GDM1 (cell line): ENCODE results near the gene CFAP20DC.
"Not testable (repeated sequence)": the region's sequence is repeated elsewhere in the genome, so short reads cannot be mapped to it uniquely, and the experiment has no call there.

Experiments used
- DNase-seq: peaks from one replicate; lab custom pipeline; 2025; lab: John Stamatoyannopoulos, UW

The CFAP20DC gene

DNA sequence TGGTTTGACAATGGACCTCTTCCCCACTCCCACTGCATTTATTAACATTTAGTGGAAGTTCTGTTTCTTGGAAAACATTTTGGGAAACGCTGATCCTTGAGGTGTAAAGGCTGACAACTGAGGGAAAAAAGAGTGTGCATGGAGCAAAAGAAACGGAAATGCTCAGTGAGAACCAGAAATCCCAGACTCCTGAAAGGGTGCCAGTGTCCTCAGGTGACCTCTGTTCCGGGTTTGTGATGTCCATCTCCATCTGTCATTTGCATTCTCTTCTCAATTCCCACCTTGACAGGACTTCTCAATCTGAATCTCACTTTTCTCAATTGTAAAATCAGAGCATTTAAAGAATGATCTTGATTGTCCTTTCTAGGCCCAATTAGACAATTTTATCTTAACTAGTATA lies 312.2 kb downstream of the CFAP20DC start:
- DNase-seq, result no peak

DNA sequence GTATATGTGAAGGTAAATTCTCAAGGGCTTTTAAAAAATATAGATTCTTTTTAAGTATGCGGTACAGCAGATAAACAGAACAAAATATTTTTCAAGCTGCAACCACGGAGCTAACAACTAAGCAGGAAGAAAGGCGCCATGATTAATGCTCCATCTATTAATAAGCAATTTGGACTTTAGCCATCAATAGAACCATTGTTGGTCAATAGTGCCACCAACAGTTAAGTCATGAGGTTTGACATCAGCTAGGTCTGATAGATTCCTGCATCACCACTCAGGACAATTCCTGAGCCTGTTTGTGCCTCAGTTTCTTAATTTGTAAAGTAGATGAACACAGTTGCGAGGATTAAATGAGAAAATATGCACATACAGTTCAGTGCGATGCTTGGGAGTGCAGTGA lies 318.2 kb downstream of the CFAP20DC start:
- DNase-seq, result no peak

DNA sequence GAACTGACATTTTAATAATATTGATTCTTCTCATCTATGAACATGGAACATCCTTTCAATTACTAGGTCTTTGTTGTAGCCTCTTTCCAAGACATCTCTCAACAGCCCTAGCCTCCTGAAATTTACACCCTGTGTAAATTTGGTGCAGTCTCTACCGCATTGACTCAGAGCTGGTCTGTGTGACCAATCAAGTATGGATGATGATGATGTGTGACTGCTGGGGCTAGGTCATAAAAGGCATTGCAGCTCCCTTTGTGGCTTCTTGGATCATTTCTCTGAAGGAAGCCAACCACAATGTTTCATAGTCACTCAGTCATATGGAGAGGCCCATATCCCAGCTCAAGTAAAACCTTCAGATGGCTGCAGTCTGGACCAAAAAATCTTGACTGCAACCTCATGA lies 321.1 kb downstream of the CFAP20DC start:
- no peak for DNase-seq

DNA sequence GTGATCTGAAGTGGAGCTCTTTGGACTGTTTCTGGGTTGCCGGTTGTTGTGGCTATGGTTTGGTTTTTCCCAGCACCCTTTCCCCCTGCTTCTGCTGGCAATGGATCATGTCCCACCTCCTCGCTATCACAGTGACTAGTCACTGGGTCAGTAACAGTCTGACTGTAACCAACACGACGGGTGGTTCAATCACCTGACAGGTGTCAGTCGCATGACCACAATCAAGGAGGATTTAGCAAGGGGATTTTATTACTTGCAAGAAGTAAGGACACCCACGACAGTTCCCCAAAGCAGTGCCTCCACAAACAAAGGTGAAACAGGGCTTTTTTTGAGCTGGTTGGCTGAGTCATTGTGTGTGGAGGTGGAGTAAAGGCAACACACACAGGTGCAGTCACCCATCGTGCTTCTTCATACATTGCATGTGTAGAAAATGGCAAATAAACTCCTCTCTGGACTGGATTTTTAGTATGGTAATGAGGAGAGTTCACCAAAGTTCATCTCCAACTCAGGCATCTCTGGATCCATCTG lies 324.4 kb downstream of the CFAP20DC start:
- no peak for DNase-seq

DNA sequence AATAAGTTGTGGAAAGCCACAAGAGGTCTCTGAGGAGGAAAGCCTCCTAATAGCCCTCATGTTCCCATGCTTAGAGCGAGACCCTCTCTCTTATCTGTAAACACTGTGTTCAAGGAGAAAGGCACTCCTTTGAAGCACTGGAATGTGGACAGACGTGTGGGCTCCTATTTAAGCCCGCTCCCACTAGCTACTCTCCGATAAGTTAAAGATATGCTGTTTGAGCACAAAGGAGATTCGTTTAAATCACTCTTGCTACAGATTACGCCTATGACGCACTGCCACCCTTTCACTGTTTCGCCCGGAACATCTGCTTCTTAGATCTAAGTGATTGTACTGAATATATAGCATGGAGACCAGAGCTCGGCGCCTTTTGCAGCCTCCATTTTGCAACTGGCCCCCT lies 325.5 kb downstream of the CFAP20DC start:
- no peak for DNase-seq

DNA sequence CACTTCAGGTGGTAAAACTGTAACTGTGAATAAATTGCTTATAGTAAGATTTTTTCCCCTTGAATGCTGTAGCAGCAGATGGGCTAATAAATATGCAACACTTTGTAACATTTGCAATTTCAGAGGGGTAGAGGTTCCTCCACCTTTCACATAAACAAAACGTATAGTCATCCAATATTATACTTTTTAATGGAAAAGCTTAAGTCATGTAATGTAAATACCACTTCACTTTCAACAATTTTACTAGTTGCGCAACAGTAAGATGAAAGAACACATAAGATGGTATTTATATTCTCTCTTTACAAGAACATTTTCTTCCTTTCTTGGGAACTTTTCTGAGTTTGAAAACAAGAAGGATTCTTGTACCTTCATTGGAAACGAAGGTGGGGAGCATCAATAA lies 326.7 kb downstream of the CFAP20DC start:
- DNase-seq, result no peak

DNA sequence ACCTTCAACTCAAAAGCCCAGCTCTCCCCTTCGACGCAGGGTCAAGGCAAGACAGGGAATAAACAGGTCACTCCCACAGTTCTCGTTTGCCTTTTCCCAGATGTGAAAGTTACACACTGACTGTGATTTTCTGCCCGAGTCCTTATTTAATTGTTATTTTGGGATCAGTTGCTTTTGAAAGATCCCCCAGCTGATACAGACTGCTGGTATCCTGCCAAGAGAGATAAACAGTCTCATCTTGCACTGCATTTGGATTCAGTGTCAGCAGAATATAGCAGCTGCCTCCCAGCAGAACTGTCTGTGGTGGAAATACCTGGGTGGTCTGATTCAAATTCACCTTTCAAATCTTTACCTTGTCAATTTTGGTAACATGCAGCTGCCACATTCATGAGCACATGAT lies 327.3 kb downstream of the CFAP20DC start:
- DNase-seq, result no peak

DNA sequence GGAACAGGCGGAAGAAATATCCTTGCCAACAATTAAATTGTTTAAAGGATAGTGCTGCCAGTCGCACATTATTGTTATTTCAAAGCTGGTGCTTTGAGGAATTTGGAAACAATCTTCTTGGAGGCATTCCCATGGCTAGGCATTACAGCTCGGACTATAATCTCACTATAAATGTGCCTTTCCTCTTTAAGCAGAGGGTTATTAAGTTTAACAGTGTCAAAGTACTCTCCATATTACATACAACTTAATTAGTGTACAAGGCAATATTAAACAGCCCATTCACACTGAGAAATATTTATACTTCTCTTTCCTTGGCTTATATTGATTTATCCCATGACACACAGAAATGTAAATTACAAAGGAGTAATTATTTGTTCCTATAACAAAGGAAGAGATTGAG lies 329.3 kb downstream of the CFAP20DC start:
- DNase-seq, result no peak

DNA sequence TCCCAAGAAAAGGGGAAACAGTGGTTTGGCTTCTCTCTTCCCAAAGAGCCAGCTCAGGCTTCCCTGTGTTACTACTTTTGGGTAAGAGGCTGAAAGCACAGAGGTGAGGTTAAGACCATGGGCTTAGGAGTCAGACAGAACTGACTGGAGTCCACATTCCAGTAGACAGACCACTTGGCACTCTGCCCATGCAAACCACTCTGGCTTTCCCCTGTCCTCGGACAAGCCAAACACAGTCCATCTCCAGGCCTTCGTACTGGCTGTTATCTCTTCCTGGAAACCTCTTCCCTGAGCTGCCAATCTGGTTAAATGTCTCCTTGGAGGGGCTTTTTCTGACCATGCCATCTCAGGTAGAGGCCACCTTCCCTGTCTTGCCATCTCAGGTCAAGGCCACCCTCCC lies 330.1 kb downstream of the CFAP20DC start:
- no peak for DNase-seq

DNA sequence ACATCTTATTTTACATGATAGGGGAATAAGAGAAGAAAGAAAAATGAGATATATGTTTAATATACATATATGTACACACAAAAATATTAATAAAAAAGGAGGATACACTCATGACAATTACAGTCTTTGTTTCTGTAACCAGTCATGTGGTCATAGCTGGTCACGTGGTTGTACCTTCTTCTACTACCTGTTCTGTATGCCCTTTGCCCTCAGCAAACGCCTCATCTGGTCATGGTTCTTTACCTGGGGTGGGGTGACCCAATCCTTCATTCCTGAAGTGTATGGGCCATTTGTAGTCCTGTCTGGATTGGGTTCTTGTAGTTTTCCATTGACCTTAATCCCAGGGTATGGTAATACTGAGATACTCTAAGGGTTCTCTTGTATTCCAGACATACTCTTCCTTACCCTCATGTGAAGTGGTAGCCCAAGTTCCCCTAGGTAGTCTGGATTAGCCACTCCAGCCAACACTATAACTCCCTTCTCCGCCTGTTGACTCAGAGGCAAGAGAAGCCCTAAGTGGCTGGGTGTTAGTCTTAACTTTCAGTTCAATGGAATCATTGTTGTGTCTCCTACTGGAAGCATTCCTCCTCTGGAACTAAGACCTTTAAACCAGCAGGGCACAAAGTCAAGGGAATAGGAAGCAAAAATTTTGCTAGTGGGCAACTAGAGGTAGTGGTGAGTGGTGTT lies 336.0 kb downstream of the CFAP20DC start:
- DNase-seq, result no peak

DNA sequence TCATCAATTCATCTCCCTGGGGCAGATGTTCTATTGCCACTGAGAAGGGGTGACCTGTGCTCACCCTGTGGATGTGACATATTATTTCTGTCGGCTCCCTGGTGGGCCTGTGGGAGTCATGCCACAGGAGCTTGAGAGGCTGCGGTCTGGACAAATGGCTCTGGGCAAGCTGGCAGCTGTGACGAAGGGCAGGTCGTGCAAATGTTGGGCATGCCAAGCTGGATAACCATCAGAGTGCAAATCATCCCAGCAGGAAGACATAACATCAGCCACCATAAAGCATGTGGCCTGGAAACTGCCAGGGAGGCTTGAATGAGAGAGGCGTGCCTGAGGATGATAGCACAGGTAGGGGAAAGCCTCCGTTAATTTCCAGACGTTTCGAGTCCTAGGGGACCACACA lies 338.0 kb downstream of the CFAP20DC start:
- no peak for DNase-seq

DNA sequence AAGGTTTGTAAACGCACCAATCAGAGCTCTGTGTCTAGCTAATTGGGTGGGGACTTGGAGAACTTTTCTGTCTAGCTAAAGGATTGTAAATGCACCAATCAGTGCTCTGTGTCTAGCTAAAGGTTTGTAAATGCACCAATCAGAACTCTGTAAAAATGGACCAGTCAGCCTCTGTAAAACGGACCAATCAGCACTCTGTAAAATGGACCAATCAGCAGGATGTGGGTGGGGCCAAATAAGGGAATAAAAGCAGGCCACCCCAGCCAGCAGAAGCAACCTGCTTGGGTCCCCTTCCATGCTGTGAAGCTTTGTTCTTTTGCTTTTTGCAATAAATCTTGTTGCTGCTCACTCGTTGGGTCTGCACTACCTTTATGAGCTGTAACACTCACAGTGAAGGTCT lies 340.8 kb downstream of the CFAP20DC start:
- not testable (repeated sequence) for DNase-seq

DNA sequence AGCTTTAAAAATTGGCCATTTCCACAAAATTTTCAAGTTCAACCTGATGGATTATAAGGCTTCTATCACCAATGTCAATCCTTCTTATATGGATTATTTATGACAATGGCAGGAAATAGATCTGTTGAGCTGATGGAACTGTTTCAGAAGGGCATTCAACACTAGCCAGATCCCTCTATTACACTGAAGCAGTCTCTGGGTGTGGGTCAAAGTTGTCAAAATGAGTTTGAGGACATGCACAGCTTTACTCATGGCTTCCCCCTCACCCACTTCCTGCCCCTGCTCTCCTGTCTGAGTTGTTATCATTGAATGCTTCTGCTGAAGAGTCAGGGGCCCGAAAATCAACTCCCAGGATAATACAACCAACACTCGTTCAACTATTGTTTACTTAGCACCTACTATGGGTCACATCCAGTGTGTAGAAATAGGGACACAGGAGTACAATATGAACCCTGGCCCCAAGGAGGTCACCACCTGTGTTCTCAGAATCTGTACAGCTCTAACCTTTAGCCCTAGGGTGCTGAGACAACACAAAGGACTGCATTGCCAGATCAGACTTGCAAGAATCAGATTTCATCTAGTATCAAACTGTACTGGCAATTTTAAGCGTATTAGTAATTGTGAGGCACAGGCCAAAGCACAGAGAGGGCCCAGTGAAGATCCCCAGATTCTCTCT lies 341.6 kb downstream of the CFAP20DC start:
- DNase-seq, result no peak

DNA sequence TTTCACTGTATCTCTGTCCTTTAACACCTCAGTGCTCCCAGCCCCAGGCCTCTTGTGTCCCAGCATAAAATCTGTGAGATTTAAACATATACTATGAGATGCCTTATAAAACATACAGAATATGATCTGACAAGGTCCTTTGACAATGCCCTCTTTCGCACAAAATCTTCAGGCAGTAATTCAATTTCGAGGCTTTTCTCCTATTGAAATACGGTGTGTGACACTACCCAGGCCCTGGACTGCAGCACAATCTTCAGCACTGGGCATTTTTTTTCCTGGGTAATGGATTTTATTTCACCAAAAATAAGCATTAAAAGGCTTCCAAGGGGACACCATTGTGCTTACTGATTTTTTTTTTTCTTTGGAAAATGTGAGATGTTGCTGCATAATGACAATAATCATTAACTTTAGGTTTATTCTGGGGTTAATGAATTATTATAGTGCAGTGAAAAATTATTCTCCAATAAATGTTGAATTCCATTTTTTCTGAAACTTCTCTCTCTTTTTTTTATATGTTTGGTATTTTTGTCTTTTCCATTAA lies 342.4 kb downstream of the CFAP20DC start:
- no peak for DNase-seq

DNA sequence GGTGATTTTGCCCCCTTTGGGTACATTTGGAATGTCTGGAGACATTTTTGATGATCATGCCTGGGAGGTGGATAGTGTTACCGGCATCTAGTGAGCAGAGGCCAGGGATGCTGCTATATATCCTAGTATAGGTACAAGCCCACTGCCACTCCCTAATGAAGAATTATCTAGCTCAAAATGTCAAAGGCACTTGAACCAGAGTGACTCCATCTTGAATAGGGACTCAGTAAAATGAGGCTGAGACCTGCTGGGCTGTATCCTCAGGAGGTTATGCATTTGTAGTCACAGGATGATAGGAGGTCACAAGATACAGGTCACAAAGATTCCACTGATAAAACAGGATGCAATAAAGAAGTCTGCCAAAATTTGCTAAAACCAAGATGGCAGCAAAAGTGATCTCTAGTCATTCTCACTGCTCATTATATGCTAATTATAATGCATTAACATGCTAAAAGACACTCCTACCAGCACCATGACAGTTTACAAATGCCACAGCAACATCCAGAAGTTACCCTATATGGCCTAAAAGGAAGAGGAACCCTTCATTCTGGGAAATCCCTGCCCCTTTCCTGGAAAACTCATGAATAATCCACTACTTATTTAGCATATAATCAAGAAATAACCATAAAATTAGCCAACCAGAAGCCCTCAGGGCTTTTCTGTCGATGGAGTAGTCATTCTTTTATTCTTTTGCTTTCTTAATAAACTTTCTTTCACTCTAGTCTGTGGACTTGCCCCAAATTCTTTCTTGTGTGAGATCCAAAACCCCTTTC lies 343.2 kb downstream of the CFAP20DC start:
- no peak for DNase-seq

DNA sequence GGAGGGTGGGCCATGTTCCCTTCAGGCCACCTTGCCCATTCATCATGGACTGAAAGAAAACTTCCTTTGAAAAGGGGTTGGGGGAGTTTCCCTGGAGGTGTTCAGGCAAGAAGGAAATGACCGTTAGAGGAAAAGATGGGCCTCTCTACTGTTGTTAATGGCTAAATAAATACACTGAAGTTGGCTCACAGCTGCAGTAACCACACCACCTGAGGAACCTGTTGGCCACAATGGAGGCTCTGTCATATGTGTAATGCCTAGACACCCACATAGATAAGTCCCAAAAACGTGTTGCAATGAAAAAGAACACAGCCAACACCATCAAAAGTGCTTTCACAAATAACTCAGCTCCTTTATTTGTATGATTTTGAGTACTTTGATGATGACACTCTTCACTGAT lies 345.1 kb downstream of the CFAP20DC start:
- no peak for DNase-seq

DNA sequence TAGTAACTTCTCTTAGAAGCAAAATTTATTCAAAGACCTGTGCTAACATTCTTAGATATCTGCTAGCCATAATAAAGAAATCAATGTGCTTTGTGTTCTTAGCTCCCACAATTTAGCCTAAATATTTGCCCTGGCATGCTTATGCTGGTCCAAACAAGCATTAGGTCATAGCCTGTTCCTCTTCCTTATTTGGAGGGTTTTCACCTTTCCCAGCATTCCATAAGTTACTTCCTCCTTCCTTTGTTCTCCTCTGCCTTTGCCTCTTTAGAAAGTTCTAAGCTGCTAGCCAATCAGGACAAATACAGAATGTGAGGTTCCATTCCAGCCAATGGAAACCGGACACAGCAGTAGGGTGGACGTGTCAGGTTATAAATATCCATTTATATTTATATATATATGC lies 345.5 kb downstream of the CFAP20DC start:
- not testable (repeated sequence) for DNase-seq

DNA sequence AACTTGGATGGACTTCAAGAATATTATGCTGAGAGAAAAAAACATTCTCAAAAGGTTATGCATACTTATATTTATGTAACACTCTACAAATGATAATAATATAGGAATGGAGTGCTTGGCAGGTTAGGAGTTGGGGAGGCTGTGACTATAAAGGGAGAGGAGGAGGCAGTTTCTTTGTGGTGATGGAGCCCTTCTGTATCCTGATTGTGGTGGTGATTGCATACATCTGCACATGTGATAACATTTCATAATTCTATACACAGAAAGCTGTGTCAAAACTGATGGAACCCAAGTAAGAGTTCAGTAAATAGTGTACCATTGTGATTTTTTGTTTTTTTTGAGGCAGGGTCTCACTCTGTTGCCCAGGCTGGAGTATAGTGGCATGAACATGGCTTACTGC lies 351.6 kb downstream of the CFAP20DC start:
- no peak for DNase-seq

DNA sequence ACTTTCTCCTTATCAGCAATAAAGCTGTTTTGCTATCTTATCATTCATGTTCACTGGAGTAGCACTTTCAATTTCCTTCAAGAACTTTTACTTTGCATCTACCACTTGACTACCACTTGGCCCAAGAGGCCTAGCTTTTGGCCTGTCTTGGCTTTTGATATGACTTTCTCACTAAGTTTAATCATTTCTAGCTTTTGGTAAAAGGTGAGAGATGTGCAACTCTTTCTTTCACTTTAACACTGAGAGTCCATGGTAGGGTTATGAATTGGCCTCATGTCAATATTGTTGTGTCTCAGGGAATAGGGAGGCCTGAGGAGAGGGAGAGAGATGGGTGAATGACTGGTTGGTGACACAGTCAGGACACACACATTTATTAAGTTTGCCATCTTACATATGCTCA lies 352.3 kb downstream of the CFAP20DC start:
- no peak for DNase-seq

DNA sequence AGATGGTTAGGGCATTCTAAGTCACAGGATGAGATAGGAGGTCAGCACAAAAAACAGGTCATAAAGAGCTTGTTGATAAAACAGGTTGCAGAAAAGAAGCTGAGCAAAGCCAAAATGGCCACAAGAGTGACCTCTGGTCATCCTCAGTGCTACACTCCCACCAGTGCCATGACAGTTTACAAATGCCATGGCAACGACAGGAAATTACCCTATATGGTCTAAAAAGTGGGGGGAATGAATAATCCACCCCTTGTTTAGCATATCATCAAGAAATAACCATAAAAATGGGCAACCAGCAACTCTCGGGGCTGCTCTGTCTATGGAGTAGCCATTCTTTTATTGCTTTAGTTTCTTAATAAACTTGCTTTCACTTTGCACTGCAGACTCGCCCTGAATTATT lies 353.0 kb downstream of the CFAP20DC start:
- DNase-seq, result not testable (repeated sequence)

DNA sequence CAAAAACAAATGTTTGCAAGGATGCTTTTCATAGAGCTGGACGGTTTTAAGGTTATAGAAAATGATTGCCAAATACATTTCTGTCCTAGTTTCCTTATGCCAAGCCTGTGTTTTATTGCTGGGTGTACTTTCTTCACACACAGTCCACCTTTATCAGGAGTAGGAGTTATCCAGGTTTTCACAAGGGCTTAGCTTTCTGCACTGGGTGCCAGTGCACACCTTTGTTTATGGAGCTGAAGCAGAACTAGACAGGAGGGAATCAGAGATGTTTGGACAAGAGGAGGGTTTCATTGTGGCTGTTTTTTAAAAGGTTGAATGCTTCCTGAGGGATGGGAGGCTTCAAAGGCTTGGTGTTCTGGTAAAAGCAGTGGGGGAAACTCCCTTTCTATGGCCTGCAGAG lies 353.7 kb downstream of the CFAP20DC start:
- DNase-seq, result no peak

DNA sequence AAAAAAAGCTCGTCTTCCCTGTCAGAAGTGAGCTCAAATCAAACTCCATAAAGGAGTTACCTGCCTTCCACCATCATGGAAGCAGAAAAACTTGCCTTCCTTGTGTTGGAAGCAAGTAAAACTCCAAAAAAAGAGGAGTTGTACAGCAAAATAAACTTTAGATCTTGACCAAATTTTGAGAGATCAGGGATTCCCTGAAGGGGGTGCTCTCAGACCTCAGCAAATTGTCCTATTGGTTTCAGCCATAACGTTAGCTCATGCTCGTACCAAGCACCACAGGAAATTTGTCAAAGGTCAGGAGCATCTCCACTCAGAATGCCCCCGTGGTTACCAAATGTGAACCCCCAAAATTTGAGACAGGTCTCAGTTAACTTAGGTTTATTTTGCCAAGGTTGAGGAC lies 354.5 kb downstream of the CFAP20DC start:
- DNase-seq, result not testable (repeated sequence)
